Activated naive CD8-positive, alpha-beta T cell treated with anti-CD3 and anti-CD28 coated beads, Interleukin-2, amount 50 U/mL, for 24 hours (primary cell): Measurements from ENCODE around the gene FANCC.
"Not testable (repeated sequence)": the region's sequence is repeated elsewhere in the genome, so short reads cannot be mapped to it uniquely, and the experiment has no call there.

Experiments
- ATAC-seq: fragments of 150-1000 bp; cut with Tn5 transposase; one replicate; pipeline ENCODE4 v1.10.0; 2021
- DNase-seq: peaks from one replicate; pipeline ENCODE4 v3.0.0; 2021
- H3K27ac Mint-ChIP-seq: one replicate; pipeline ENCODE4 v1.8.0; 2021; ENCODE audit warnings: mild to moderate bottlenecking, mixed read lengths
- H3K27me3 Mint-ChIP-seq: one replicate; pipeline ENCODE4 v1.8.0; 2021; ENCODE audit warnings: mixed read lengths
- H3K36me3 Mint-ChIP-seq: one replicate; pipeline ENCODE4 v1.8.0; 2021; ENCODE audit warnings: low read depth, mixed read lengths
- H3K4me1 Mint-ChIP-seq: one replicate; pipeline ENCODE4 v1.8.0; 2021; ENCODE audit warnings: mixed read lengths
- H3K4me3 Mint-ChIP-seq: one replicate; pipeline ENCODE4 v1.8.0; 2021; ENCODE audit warnings: mild to moderate bottlenecking, moderate library complexity, mixed read lengths
- H3K9me3 Mint-ChIP-seq: one replicate; pipeline ENCODE4 v1.8.0; 2021; ENCODE audit warnings: mixed read lengths

FANCC gene

GRCh38 chr9:95249986-95250385 lies 67.5 kb downstream of the FANCC start:
- Mint-ChIP-seq H3K4me3 (no peak overlapping the region), H3K9me3 (no peaks in the 10 kb centered on the region), H3K27me3 (no peaks in the 10 kb centered on the region), H3K4me1 (no peaks in the 10 kb centered on the region), H3K36me3 (peaks cover 14% of the 10 kb centered on the region), H3K27ac (no peak overlapping the region)
- ATAC-seq (no peak), DNase-seq (no peak)

GRCh38 chr9:95246547-95246946 lies 71.0 kb downstream of the FANCC start:
- DNase-seq, result no peak
- H3K27ac Mint-ChIP-seq, result no peak overlapping the region
- no peaks in the 10 kb centered on the region for H3K9me3 Mint-ChIP-seq
- H3K4me1 Mint-ChIP-seq, result no peaks in the 10 kb centered on the region
- peaks cover 14% of the 10 kb centered on the region for H3K36me3 Mint-ChIP-seq
- no peaks in the 10 kb centered on the region for H3K27me3 Mint-ChIP-seq
- ATAC-seq, result no peak
- H3K4me3 Mint-ChIP-seq, result no peak overlapping the region

- Mint-ChIP-seq H3K4me1 (no peaks in the 10 kb centered on the region), H3K36me3 (peaks cover 14% of the 10 kb centered on the region), H3K27ac (no peak overlapping the region), H3K4me3 (no peak overlapping the region), H3K27me3 (no peaks in the 10 kb centered on the region), H3K9me3 (no peaks in the 10 kb centered on the region)
- no peak for ATAC-seq
- no peak for DNase-seq
Measured at GRCh38 chr9:95242613-95243012, 74.9 kb downstream of the FANCC start.

GRCh38 chr9:95239071-95239470 lies 78.4 kb downstream of the FANCC start:
- H3K4me1 Mint-ChIP-seq, result no peaks in the 10 kb centered on the region

GRCh38 chr9:95237336-95237735 lies 80.2 kb downstream of the FANCC start:
- ATAC-seq, result no peak
- Mint-ChIP-seq H3K4me3 (no peak overlapping the region), H3K4me1 (no peaks in the 10 kb centered on the region), H3K27me3 (no peaks in the 10 kb centered on the region), H3K9me3 (no peaks in the 10 kb centered on the region), H3K36me3 (peaks cover 6% of the 10 kb centered on the region), H3K27ac (no peak overlapping the region)
- DNase-seq, result no peak

More at GRCh38 chr9:95239071-95239470, 78.4 kb downstream of the FANCC start:
- Mint-ChIP-seq H3K27me3 (no peaks in the 10 kb centered on the region), H3K27ac (no peak overlapping the region), H3K9me3 (no peaks in the 10 kb centered on the region), H3K4me3 (no peak overlapping the region), H3K36me3 (peaks cover 1% of the 10 kb centered on the region)
- no peak for ATAC-seq
- DNase-seq, result no peak

- Mint-ChIP-seq H3K27ac (no peak overlapping the region), H3K27me3 (no peaks in the 10 kb centered on the region), H3K4me1 (no peaks in the 10 kb centered on the region), H3K36me3 (peaks cover 13% of the 10 kb centered on the region), H3K9me3 (no peaks in the 10 kb centered on the region), H3K4me3 (no peak overlapping the region)
- no peak for DNase-seq
- ATAC-seq, result no peak
Measured at GRCh38 chr9:95230046-95230445, 87.5 kb downstream of the FANCC start.

GRCh38 chr9:95229230-95229915 lies 88.1 kb downstream of the FANCC start:
- Mint-ChIP-seq H3K36me3 (peaks cover 13% of the 10 kb centered on the region), H3K27me3 (no peaks in the 10 kb centered on the region), H3K27ac (no peak overlapping the region), H3K4me3 (no peak overlapping the region), H3K4me1 (no peaks in the 10 kb centered on the region), H3K9me3 (no peaks in the 10 kb centered on the region)
- DNase-seq (no peak), ATAC-seq (no peak)

- Mint-ChIP-seq H3K4me3 (no peak overlapping the region), H3K36me3 (peaks cover 8% of the 10 kb centered on the region), H3K4me1 (no peaks in the 10 kb centered on the region), H3K27ac (no peak overlapping the region), H3K9me3 (no peaks in the 10 kb centered on the region), H3K27me3 (no peaks in the 10 kb centered on the region)
- ATAC-seq, result peak; percentile 57
- no peak for DNase-seq
Measured at GRCh38 chr9:95226921-95227320, 90.6 kb downstream of the FANCC start.

GRCh38 chr9:95225726-95226106 lies 91.8 kb downstream of the FANCC start:
- Mint-ChIP-seq H3K9me3 (no peaks in the 10 kb centered on the region), H3K27me3 (no peaks in the 10 kb centered on the region), H3K36me3 (peaks cover 7% of the 10 kb centered on the region), H3K27ac (no peak overlapping the region), H3K4me1 (no peaks in the 10 kb centered on the region), H3K4me3 (no peak overlapping the region)
- DNase-seq, result no peak
- ATAC-seq, result no peak

- Mint-ChIP-seq H3K27ac (no peak overlapping the region), H3K36me3 (peaks cover 2% of the 10 kb centered on the region), H3K9me3 (no peaks in the 10 kb centered on the region), H3K4me1 (no peaks in the 10 kb centered on the region), H3K27me3 (no peaks in the 10 kb centered on the region), H3K4me3 (no peak overlapping the region)
- DNase-seq, result no peak
- ATAC-seq, result no peak
Measured at GRCh38 chr9:95225076-95225725, 92.3 kb downstream of the FANCC start.

GRCh38 chr9:95224376-95225019 lies 93.0 kb downstream of the FANCC start:
- Mint-ChIP-seq H3K4me1 (no peaks in the 10 kb centered on the region), H3K4me3 (no peak overlapping the region), H3K36me3 (peaks cover 2% of the 10 kb centered on the region), H3K9me3 (no peaks in the 10 kb centered on the region), H3K27me3 (no peaks in the 10 kb centered on the region), H3K27ac (no peak overlapping the region)
- no peak for DNase-seq
- ATAC-seq, result no peak

GRCh38 chr9:95220352-95220751 lies 97.2 kb downstream of the FANCC start:
- H3K4me1 Mint-ChIP-seq, result not testable (repeated sequence)

GRCh38 chr9:95218773-95219172 lies 98.7 kb downstream of the FANCC start:
- Mint-ChIP-seq H3K36me3 (peaks cover 2% of the 10 kb centered on the region), H3K27ac (no peak overlapping the region), H3K4me3 (no peak overlapping the region), H3K27me3 (no peaks in the 10 kb centered on the region), H3K9me3 (no peaks in the 10 kb centered on the region), H3K4me1 (peaks cover 2% of the 10 kb centered on the region)
- DNase-seq (no peak), ATAC-seq (no peak)

More at GRCh38 chr9:95220352-95220751, 97.2 kb downstream of the FANCC start:
- H3K27ac Mint-ChIP-seq, H3K27me3 Mint-ChIP-seq, DNase-seq, ATAC-seq, H3K36me3 Mint-ChIP-seq, H3K9me3 Mint-ChIP-seq, H3K4me3 Mint-ChIP-seq: not testable (repeated sequence)

- Mint-ChIP-seq H3K27ac (no peak overlapping the region), H3K4me3 (no peak overlapping the region), H3K36me3 (peaks cover 2% of the 10 kb centered on the region), H3K9me3 (no peaks in the 10 kb centered on the region), H3K27me3 (no peaks in the 10 kb centered on the region), H3K4me1 (peaks cover 2% of the 10 kb centered on the region)
- no peak for ATAC-seq
- no peak for DNase-seq
Measured at GRCh38 chr9:95217936-95218335, 99.6 kb downstream of the FANCC start.

GRCh38 chr9:95215336-95215898 lies 102.1 kb downstream of the FANCC start:
- Mint-ChIP-seq H3K4me1 (peaks cover 5% of the 10 kb centered on the region), H3K4me3 (no peak overlapping the region), H3K36me3 (no peaks in the 10 kb centered on the region), H3K9me3 (no peaks in the 10 kb centered on the region), H3K27ac (no peak overlapping the region), H3K27me3 (no peaks in the 10 kb centered on the region)
- ATAC-seq, result no peak
- DNase-seq, result no peak
